Tibial nerve (tissue), 4 donors: Measurements from ENCODE around the gene CDH26.

Source experiments
- EP300 ChIP-seq, 2 donors: sonication (generic); formaldehyde crosslinking; IDR thresholded peaks; one replicate each; pipeline ENCODE4 v1.6.1; 2017; ENCODE audit warnings: antibody characterized with exemption in 2 of 2, mild to moderate bottlenecking in 1 of 2
- POLR2A ChIP-seq, 2 donors: fragments of 450-650 bp; IDR thresholded peaks; one replicate each; pipeline ENCODE4 v1.6.1; 2017; ENCODE audit warnings: antibody characterized with exemption in 2 of 2, mild to moderate bottlenecking in 2 of 2, moderate library complexity in 2 of 2
- TF ChIP-seq, protein P1 (sequence below), 5 experiments: fragments of 200-600 bp in 3 of 5; fragments of 450-650 bp in 2 of 5; sonication (generic) in 3 of 5; IDR thresholded peaks; one replicate each; pipeline ENCODE4 v1.5.1; 2016 to 2019; ENCODE audit warnings: antibody characterized with exemption in 5 of 5, mild to moderate bottlenecking in 3 of 5, moderate library complexity in 2 of 5

DNA sequence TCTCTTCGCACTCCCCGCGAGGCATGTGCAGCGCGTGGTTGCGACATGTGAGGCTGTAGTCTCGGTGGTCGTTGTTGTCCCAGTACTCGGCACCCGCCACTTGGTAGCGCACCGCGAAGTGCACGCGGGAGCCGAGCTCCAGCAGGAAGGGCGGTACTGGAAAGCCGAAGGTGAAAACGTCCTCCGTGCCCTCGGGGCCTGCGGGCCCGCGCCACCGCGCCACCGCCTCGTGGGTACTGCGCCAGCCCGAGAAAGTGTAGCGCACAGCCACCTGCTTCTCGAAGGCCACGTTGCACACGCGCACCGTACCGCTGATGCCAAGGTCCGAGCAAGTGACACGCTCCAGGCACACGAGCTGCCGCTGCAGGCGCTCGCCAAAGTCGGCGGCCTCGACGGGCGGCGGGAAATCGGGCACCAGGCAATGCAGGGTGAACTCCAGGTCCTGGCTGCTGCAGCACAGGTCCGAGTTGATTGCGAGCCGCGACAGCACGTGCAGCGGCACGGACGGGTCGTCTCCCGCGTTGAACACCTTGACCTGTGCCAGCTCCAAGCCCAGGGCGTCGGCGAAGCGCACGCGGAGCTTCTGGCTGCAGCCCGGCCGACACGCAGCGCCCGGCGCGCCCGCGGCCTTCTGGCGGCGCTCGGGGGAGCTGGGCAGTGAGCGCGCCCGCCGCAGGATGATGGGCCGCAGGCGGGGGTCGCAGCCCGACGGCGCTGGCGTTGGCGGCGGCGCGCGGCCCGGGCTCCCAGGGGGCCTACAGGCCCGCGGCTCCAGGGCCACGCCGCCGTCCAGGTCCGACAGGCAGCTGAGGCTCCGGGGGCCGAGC lies 19.0 kb upstream of the CDH26 start:
- TF ChIP-seq, protein P1, sequence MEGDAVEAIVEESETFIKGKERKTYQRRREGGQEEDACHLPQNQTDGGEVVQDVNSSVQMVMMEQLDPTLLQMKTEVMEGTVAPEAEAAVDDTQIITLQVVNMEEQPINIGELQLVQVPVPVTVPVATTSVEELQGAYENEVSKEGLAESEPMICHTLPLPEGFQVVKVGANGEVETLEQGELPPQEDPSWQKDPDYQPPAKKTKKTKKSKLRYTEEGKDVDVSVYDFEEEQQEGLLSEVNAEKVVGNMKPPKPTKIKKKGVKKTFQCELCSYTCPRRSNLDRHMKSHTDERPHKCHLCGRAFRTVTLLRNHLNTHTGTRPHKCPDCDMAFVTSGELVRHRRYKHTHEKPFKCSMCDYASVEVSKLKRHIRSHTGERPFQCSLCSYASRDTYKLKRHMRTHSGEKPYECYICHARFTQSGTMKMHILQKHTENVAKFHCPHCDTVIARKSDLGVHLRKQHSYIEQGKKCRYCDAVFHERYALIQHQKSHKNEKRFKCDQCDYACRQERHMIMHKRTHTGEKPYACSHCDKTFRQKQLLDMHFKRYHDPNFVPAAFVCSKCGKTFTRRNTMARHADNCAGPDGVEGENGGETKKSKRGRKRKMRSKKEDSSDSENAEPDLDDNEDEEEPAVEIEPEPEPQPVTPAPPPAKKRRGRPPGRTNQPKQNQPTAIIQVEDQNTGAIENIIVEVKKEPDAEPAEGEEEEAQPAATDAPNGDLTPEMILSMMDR (IDR thresholded peaks at IDR 0.05) = no peak
- TF ChIP-seq POLR2A (IDR thresholded peaks at IDR 0.05) = no peak
- TF ChIP-seq EP300 (IDR thresholded peaks at IDR 0.05) = no peak
